Stimulated activated CD4-positive, alpha-beta T cell treated with anti-CD3 and anti-CD28 coated beads, TNF-alpha, amount 100 ng/mL, for 4 hours (primary cell): ENCODE data around the gene DAPK1.

Experiments used
- DNase-seq, 3 experiments: peaks; one replicate each; pipeline ENCODE4 v3.0.0-alpha.2; 2020; ENCODE audit warnings: low read depth in 3 of 3

DAPK1 gene

GRCh38 chr9:87516926-87517290 is 19.2 kb downstream of the DAPK1 start:
- no peak for DNase-seq

- no peak for DNase-seq
Observed at GRCh38 chr9:87517732-87518131, 20.1 kb downstream of the DAPK1 start.

GRCh38 chr9:87518702-87519335 is 21.2 kb downstream of the DAPK1 start:
- DNase-seq, result no peak

- DNase-seq, result no peak
Observed at GRCh38 chr9:87519461-87519860, 21.8 kb downstream of the DAPK1 start.

GRCh38 chr9:87520172-87520683 is 22.6 kb downstream of the DAPK1 start:
- DNase-seq, result no peak

- no peak for DNase-seq
Observed at GRCh38 chr9:87521834-87522233, 24.2 kb downstream of the DAPK1 start.

- DNase-seq, result no peak
Observed at GRCh38 chr9:87524061-87524460, 26.4 kb downstream of the DAPK1 start.

GRCh38 chr9:87525546-87526303 is 28.1 kb downstream of the DAPK1 start:
- no peak for DNase-seq

GRCh38 chr9:87527211-87527916 is 29.7 kb downstream of the DAPK1 start:
- DNase-seq, result no peak

GRCh38 chr9:87528969-87529368 is 31.3 kb downstream of the DAPK1 start:
- DNase-seq, result no peak

GRCh38 chr9:87529671-87530070 is 32.0 kb downstream of the DAPK1 start:
- no peak for DNase-seq

- DNase-seq, result no peak
Observed at GRCh38 chr9:87530716-87531115, 33.0 kb downstream of the DAPK1 start.

- DNase-seq, result no peak
Observed at GRCh38 chr9:87531370-87532295, 34.0 kb downstream of the DAPK1 start.

GRCh38 chr9:87533271-87533670 is 35.6 kb downstream of the DAPK1 start:
- DNase-seq, result no peak

GRCh38 chr9:87534036-87534435 is 36.4 kb downstream of the DAPK1 start:
- no peak for DNase-seq

- DNase-seq, result no peak
Observed at GRCh38 chr9:87534957-87535356, 37.3 kb downstream of the DAPK1 start.

GRCh38 chr9:87535817-87536539 is 38.3 kb downstream of the DAPK1 start:
- no peak for DNase-seq

- no peak for DNase-seq
Observed at GRCh38 chr9:87537625-87538024, 40.0 kb downstream of the DAPK1 start.

- no peak for DNase-seq
Observed at GRCh38 chr9:87540444-87541105, 42.9 kb downstream of the DAPK1 start.

- no peak for DNase-seq
Observed at GRCh38 chr9:87541663-87542062, 44.0 kb downstream of the DAPK1 start.
